ENCODE measurements around the gene TAPBP.
A peak's percentile ranks its signal among the peaks of the same experiment; 100 is the strongest.

Gene TAPBP

GRCh38 chr6:33304216-33304615 is 9.7 kb downstream of the TAPBP start:
- Histone ChIP-seq H3K36me3 (replicated peaks in 1 of 2; ENCODE audit: control insufficient read depth in 2 of 2, insufficient read depth in 2 of 2, low read length in 2 of 2) (peaks cover 1 to 40% of the 10 kb centered on the region in 2 donors), H3K23ac (ENCODE audit: low read depth, low read length, poor library complexity) (peak overlapping the region; percentile 47), H3K9ac (ENCODE audit: low read depth, low read length, poor library complexity) (peak overlapping the region; percentile 15), H2AK5ac (ENCODE audit: low read depth, low read length) (peak overlapping the region; percentile 45), H3K9me3 (replicated peaks in 1 of 2; ENCODE audit: control insufficient read depth in 2 of 2, insufficient read depth in 1 of 2, low read depth in 1 of 2, low read length in 2 of 2) (no peaks in the 10 kb centered on the region), H2AFZ (ENCODE audit: low read length) (no peak overlapping the region), H3K4ac (ENCODE audit: low read length) (no peak overlapping the region), H2BK5ac (ENCODE audit: low read length) (peak overlapping the region; percentile 43), H3K79me1 (ENCODE audit: low read depth, low read length) (peaks cover 3% of the 10 kb centered on the region), H2BK15ac (ENCODE audit: low read length) (no peak overlapping the region), H3K14ac (ENCODE audit: low read length) (no peak overlapping the region), H3K27ac (replicated peaks; ENCODE audit: low read length) (no peak overlapping the region), H3K4me1 (ENCODE audit: control insufficient read depth in 2 of 2, insufficient read depth in 1 of 2, low read depth in 1 of 2, low read length in 2 of 2) (no peaks in the 10 kb centered on the region), H4K91ac (ENCODE audit: low read depth, low read length, poor library complexity) (no peak overlapping the region), H3K18ac (ENCODE audit: low read length) (no peak overlapping the region), H3K4me2 (ENCODE audit: insufficient read depth, low read length, poor library complexity, severe bottlenecking) (no peak overlapping the region), H4K8ac (ENCODE audit: low read depth, low read length) (no peak overlapping the region), H3K27me3 (ENCODE audit: control insufficient read depth in 3 of 3, insufficient read depth in 3 of 3, low read depth in 1 of 3, low read length in 3 of 3) (no peaks in the 10 kb centered on the region), H2BK120ac (ENCODE audit: low read depth, low read length) (no peak overlapping the region), H2BK12ac (ENCODE audit: low read length) (no peak overlapping the region), H3K4me3 (ENCODE audit: low read length in 2 of 2) (no peak overlapping the region)
- no CpG with 5 or more reads among the region's 16 CpGs for WGBS, 2 donors (ENCODE audit: extremely low coverage in 2 of 2, insufficient read length in 2 of 2, insufficient replicate concordance in 1 of 2)
- DNase-seq (ENCODE audit: low spot score) = no peak

DNA sequence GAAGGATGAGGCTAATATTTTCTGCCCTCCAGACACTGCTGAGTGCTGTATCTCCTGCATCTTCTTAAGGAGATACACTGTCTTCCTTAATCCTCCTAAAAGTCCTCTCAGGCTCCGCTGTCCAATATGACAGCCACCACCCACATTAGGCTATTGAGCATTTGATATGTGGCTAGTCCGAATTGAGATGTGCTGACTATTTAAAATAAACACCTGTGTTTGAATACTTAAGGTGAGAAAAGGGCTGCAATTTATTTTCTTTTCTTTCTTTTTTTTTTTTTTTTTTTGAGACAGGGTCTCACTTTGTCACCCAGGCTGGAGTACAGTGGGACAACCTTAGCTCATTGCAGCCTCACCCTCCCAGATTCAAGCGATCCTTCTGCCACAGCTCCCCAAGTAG is 12.0 kb downstream of the TAPBP start:
- Histone ChIP-seq H3K9me3 (replicated peaks in 1 of 2; ENCODE audit: control insufficient read depth in 2 of 2, insufficient read depth in 1 of 2, low read depth in 1 of 2, low read length in 2 of 2) (no peaks in the 10 kb centered on the region), H2BK120ac (ENCODE audit: low read depth, low read length) (no peak overlapping the region), H3K4ac (ENCODE audit: low read length) (no peak overlapping the region), H3K27ac (replicated peaks; ENCODE audit: low read length) (no peak overlapping the region), H3K18ac (ENCODE audit: low read length) (no peak overlapping the region), H3K14ac (ENCODE audit: low read length) (no peak overlapping the region), H3K9ac (ENCODE audit: low read depth, low read length, poor library complexity) (no peak overlapping the region), H3K27me3 (ENCODE audit: control insufficient read depth in 3 of 3, insufficient read depth in 3 of 3, low read depth in 1 of 3, low read length in 3 of 3) (no peaks in the 10 kb centered on the region), H3K23ac (ENCODE audit: low read depth, low read length, poor library complexity) (no peak overlapping the region), H3K36me3 (replicated peaks in 1 of 2; ENCODE audit: control insufficient read depth in 2 of 2, insufficient read depth in 2 of 2, low read length in 2 of 2) (peaks cover 1 to 40% of the 10 kb centered on the region in 2 donors), H2AK5ac (ENCODE audit: low read depth, low read length) (no peak overlapping the region), H2BK12ac (ENCODE audit: low read length) (no peak overlapping the region), H3K4me3 (ENCODE audit: low read length in 2 of 2) (no peak overlapping the region), H2BK5ac (ENCODE audit: low read length) (no peak overlapping the region), H2BK15ac (ENCODE audit: low read length) (no peak overlapping the region), H2AFZ (ENCODE audit: low read length) (no peak overlapping the region), H4K8ac (ENCODE audit: low read depth, low read length) (no peak overlapping the region), H3K4me1 (ENCODE audit: control insufficient read depth in 2 of 2, insufficient read depth in 1 of 2, low read depth in 1 of 2, low read length in 2 of 2) (peaks cover 4 to 6% of the 10 kb centered on the region in 2 donors), H4K91ac (ENCODE audit: low read depth, low read length, poor library complexity) (no peak overlapping the region), H3K4me2 (ENCODE audit: insufficient read depth, low read length, poor library complexity, severe bottlenecking) (no peak overlapping the region), H3K79me1 (ENCODE audit: low read depth, low read length) (peaks cover 5% of the 10 kb centered on the region)
- no CpG with 5 or more reads among the region's 3 CpGs for WGBS, 2 donors (ENCODE audit: extremely low coverage in 2 of 2, insufficient read length in 2 of 2, insufficient replicate concordance in 1 of 2)
- DNase-seq (ENCODE audit: low spot score) = no peak

DNA sequence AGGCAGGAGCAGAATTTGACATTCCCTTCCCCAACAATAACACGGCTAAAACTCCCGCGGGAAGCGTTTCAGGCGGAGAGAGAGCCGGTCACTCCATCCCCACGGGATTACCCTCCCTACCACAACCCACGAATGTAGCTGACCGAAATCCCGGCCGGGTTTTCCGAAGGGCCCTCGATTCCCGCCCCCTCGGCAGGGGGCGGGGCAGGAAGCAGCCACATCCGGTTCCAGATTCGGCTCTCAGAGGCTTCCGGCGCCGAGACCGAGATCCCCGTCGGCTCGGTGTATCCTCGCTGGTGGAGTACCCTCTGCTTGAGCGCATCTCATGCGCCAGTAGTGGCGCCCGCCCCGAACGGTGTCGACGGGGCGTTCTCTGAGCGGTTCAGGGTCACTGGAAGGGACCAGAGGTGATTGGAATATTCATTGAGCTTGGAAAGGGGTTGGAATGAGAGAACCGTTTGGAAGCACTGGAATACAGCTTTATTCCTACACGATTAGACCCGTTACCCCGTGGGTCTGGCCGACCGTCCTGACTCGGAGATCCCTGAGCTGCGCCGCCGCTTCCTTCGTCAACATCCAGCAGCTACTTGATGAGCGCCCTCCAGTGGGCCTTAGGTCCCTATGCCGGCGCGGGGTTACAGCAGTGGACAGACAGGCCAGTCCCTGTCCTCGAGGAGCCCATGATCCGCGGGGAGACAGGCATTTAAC is 14.5 kb downstream of the TAPBP start:
- Histone ChIP-seq H3K9me3 (replicated peaks in 1 of 2; ENCODE audit: control insufficient read depth in 2 of 2, insufficient read depth in 1 of 2, low read depth in 1 of 2, low read length in 2 of 2) (no peaks in the 10 kb centered on the region), H2BK5ac (ENCODE audit: low read length) (peak overlapping the region; percentile 96), H3K27me3 (ENCODE audit: control insufficient read depth in 3 of 3, insufficient read depth in 3 of 3, low read depth in 1 of 3, low read length in 3 of 3) (no peaks in the 10 kb centered on the region), H3K79me1 (ENCODE audit: low read depth, low read length) (peaks cover 6% of the 10 kb centered on the region), H2AFZ (ENCODE audit: low read length) (peak overlapping the region; percentile 53), H3K9ac (ENCODE audit: low read depth, low read length, poor library complexity) (peak overlapping the region; percentile 99), H2BK12ac (ENCODE audit: low read length) (no peak overlapping the region), H3K18ac (ENCODE audit: low read length) (peak overlapping the region; percentile 99), H3K14ac (ENCODE audit: low read length) (peak overlapping the region; percentile 97), H2BK120ac (ENCODE audit: low read depth, low read length) (no peak overlapping the region), H3K23ac (ENCODE audit: low read depth, low read length, poor library complexity) (peak overlapping the region; percentile 94), H2AK5ac (ENCODE audit: low read depth, low read length) (peak overlapping the region; percentile 51), H3K4me2 (ENCODE audit: insufficient read depth, low read length, poor library complexity, severe bottlenecking) (peak overlapping the region; percentile 99), H3K27ac (replicated peaks; ENCODE audit: low read length) (peak overlapping the region; percentile 99), H3K4ac (ENCODE audit: low read length) (no peak overlapping the region), H3K4me3 (ENCODE audit: low read length in 2 of 2) (peak overlapping the region; percentile 53 to 94), H2BK15ac (ENCODE audit: low read length) (no peak overlapping the region), H3K36me3 (replicated peaks in 1 of 2; ENCODE audit: control insufficient read depth in 2 of 2, insufficient read depth in 2 of 2, low read length in 2 of 2) (peaks cover 7 to 48% of the 10 kb centered on the region in 2 donors), H4K91ac (ENCODE audit: low read depth, low read length, poor library complexity) (no peak overlapping the region), H3K4me1 (ENCODE audit: control insufficient read depth in 2 of 2, insufficient read depth in 1 of 2, low read depth in 1 of 2, low read length in 2 of 2) (peaks cover 5 to 6% of the 10 kb centered on the region in 2 donors), H4K8ac (ENCODE audit: low read depth, low read length) (no peak overlapping the region)
- peak; percentile 85 for DNase-seq (ENCODE audit: low spot score)
- WGBS, 2 donors (ENCODE audit: extremely low coverage in 2 of 2, insufficient read length in 2 of 2, insufficient replicate concordance in 1 of 2) = no CpG with 5 or more reads among the region's 54 CpGs

- Histone ChIP-seq H2AFZ (ENCODE audit: low read length) (peak within 1 kb of the TSS; percentile 78), H3K14ac (ENCODE audit: low read length) (peak within 1 kb of the TSS; percentile 97), H3K4ac (ENCODE audit: low read length) (no peak within 1 kb of the TSS), H4K8ac (ENCODE audit: low read depth, low read length) (no peak within 1 kb of the TSS), H3K9ac (ENCODE audit: low read depth, low read length, poor library complexity) (peak within 1 kb of the TSS; percentile 99), H3K18ac (ENCODE audit: low read length) (peak within 1 kb of the TSS; percentile 99), H3K4me2 (ENCODE audit: insufficient read depth, low read length, poor library complexity, severe bottlenecking) (peak within 1 kb of the TSS; percentile 99), H2BK12ac (ENCODE audit: low read length) (no peak within 1 kb of the TSS), H3K23ac (ENCODE audit: low read depth, low read length, poor library complexity) (peak within 1 kb of the TSS; percentile 94), H2BK15ac (ENCODE audit: low read length) (peak within 1 kb of the TSS; percentile 60), H3K27me3 (ENCODE audit: control insufficient read depth in 3 of 3, insufficient read depth in 3 of 3, low read depth in 1 of 3, low read length in 3 of 3) (no peaks in the 10 kb centered on the region), H4K91ac (ENCODE audit: low read depth, low read length, poor library complexity) (no peak within 1 kb of the TSS), H3K9me3 (replicated peaks in 1 of 2; ENCODE audit: control insufficient read depth in 2 of 2, insufficient read depth in 1 of 2, low read depth in 1 of 2, low read length in 2 of 2) (no peaks in the 10 kb centered on the region), H2BK120ac (ENCODE audit: low read depth, low read length) (no peak within 1 kb of the TSS), H2BK5ac (ENCODE audit: low read length) (peak within 1 kb of the TSS; percentile 96), H2AK5ac (ENCODE audit: low read depth, low read length) (peak within 1 kb of the TSS; percentile 51), H3K36me3 (replicated peaks in 1 of 2; ENCODE audit: control insufficient read depth in 2 of 2, insufficient read depth in 2 of 2, low read length in 2 of 2) (peaks cover 6 to 49% of the 10 kb centered on the region in 2 donors), H3K4me1 (ENCODE audit: control insufficient read depth in 2 of 2, insufficient read depth in 1 of 2, low read depth in 1 of 2, low read length in 2 of 2) (peaks cover 5 to 6% of the 10 kb centered on the region in 2 donors), H3K4me3 (ENCODE audit: low read length in 2 of 2) (peak within 1 kb of the TSS; percentile 53 to 94), H3K79me1 (ENCODE audit: low read depth, low read length) (peaks cover 6% of the 10 kb centered on the region), H3K27ac (replicated peaks; ENCODE audit: low read length) (peak within 1 kb of the TSS; percentile 99)
- DNase-seq (ENCODE audit: low spot score) = no peak
- no CpG with 5 or more reads among the region's 34 CpGs for WGBS, 2 donors (ENCODE audit: extremely low coverage in 2 of 2, insufficient read length in 2 of 2, insufficient replicate concordance in 1 of 2)
Measured at GRCh38 chr6:33298773-33299236, 15.1 kb downstream of the TAPBP start, which contains the start of gene RGL2. TSS of gene RGL2 (minus strand) at chr6:33298942. CDS start at chr6:33298610, 332 bp downstream.

All from neuronal stem cell (in vitro differentiated cells).